Pancreas (tissue), 10 donors: ENCODE measurements around the gene CCDC8. TPM values are rescaled to one million over a fixed set of nuclear protein-coding genes. Genes with fewer than 3 reads are reported as not detected.
A peak's percentile ranks its signal among the peaks of the same experiment; 100 is the strongest.

Experiments
- ATAC-seq, 4 donors: fragments of 200-7000 bp; cut with Tn5 transposase; one replicate each; pipeline versions ENCODE4 v1.8.0 to v1.9.1; 2020; ENCODE audit warnings: mild to moderate bottlenecking in 4 of 4, moderate library complexity in 4 of 4
- DNase-seq, 6 donors: peaks; one replicate each; pipeline ENCODE4 v3.0.0-alpha.2; 2020
- FAIRE-seq: peaks from 2 replicates; lab custom pipeline; 2012; peaks lifted over from hg19 to GRCh38; lab: Jason Lieb, UNC
- H3K27ac ChIP-seq, 4 donors: fragments of 200-600 bp; sonication (generic); 1 replicate in 3 of 4; 2 replicates in 1 of 4; pipeline versions ENCODE4 v1.5.0 to v1.8.0; 2020
- H3K27me3 ChIP-seq, 4 donors: fragments of 200-600 bp; one replicate each; pipeline ENCODE4 v1.8.0; 2021
- H3K36me3 ChIP-seq, 3 donors: fragments of 200-600 bp; sonication (generic) in 1 of 3; one replicate each; pipeline versions ENCODE4 v1.5.0 to v1.8.0; 2020 to 2021
- H3K4me1 ChIP-seq, 3 donors: fragments of 200-600 bp; one replicate each; pipeline ENCODE4 v1.8.0; 2021
- H3K4me3 ChIP-seq, 4 donors: fragments of 200-600 bp; sonication (generic) in 2 of 4; one replicate each; pipeline versions ENCODE4 v1.5.0 to v1.8.0; 2020 to 2021
- H3K9me3 ChIP-seq, 4 donors: fragments of 200-600 bp; one replicate each; pipeline ENCODE4 v1.8.0; 2021
- CTCF ChIP-seq, 4 donors: fragments of 200-600 bp; sonication (generic) in 3 of 4; IDR thresholded peaks; one replicate each; pipeline versions ENCODE4 v1.5.0 to v1.8.0; 2021; ENCODE audit warnings: antibody characterized with exemption in 4 of 4
- WGBS, 2 donors: extraction: QIAGEN DNeasy Blood & Tissue Kit; methylation state at CpG; one replicate each; pipeline ENCODE4 v1.1.7; 2013; 5-methylcytosine and 5-hydroxymethylcytosine counted together
- intact Hi-C, 3 donors: fragments of 100-400 bp; cut with DNase I; formaldehyde crosslinking; loops; one replicate each; pipeline versions ENCODE4 v1.11.1 to v1.14.2; 2022
- polyA plus RNA-seq, 2 donors: library from polyadenylated mRNA; stranded (reverse); fragments of 200-250 nt; gene quantifications; one replicate each; pipeline ENCODE4 v1.2.3, GENCODE V29; 2013
- total RNA-seq, 6 donors: library from RNA; stranded (reverse); fragmentation: NEBNext Ultra II Directional in 4 of 6; extraction: Animal tissue kit (Norgen Biotek cat#: 25700) in 4 of 6; gene quantifications; one replicate each; pipeline versions ENCODE4 v1.2.1 to v1.2.4, GENCODE V29; 2021 to 2023
- donor health status: healthy with polysubstance abuse.
- donor health status: DM: no; HTN: no; CAD: no; lungs with moderate emphysema.
- donor health status: DM: no; HTN: no; CAD: no.
- donor health status: control.
- donor health status: control.
- donor health status: Bipolar disorder and iron deficiency.
- donor health status: DM: yes; HTN: yes; CAD: no.
- donor health status: DM: no; HTN: no; CAD: no.
- donor health status: DM: no; HTN: no; CAD: no.
- donor health status: DM: yes; HTN: yes; CAD: no.

CCDC8 gene
- 10 to 100 TPM in 5 of 6 donors, 1 to 10 TPM in 1; 9.9 to 22.0 (median 12.6) TPM for total RNA-seq
- polyA plus RNA-seq: 10 to 100 TPM in 1 of 2 donors, 1 to 10 TPM in 1; 8.2 to 11.3 TPM

- Histone ChIP-seq H3K9me3 (no peaks in the 10 kb centered on the region), H3K27me3 (no peaks in the 10 kb centered on the region), H3K4me3 (peak within 1 kb of the TSS; percentile 52 to 69 (median 62)), H3K4me1 (peaks cover 3 to 21% (median 10%) of the 10 kb centered on the region in 3 donors), H3K36me3 (no peaks in the 10 kb centered on the region), H3K27ac (peak within 1 kb of the TSS; percentile 64 to 92 (median 80))
- no peak for FAIRE-seq
- peak; percentile 92 to 97 (median 94) for DNase-seq
- ATAC-seq: peak; percentile 86 to 90 (median 88)
- WGBS, 2 donors: 5 to 7% methylated on average over 44 to 46 of the region's 46 CpGs
- intact Hi-C loops: no loop called here
- TF ChIP-seq CTCF (IDR thresholded peaks at IDR 0.05): no peak
Measured at GRCh38 chr19:46413262-46414031, at the start of gene CCDC8. CCDC8 (minus strand) TSS chr19:46413564; CDS start chr19:46412810, 754 bp downstream.

- Histone ChIP-seq H3K27ac (no peak overlapping the region), H3K4me1 (no peaks in the 10 kb centered on the region), H3K4me3 (no peak overlapping the region), H3K36me3 (no peaks in the 10 kb centered on the region), H3K9me3 (no peaks in the 10 kb centered on the region), H3K27me3 (no peaks in the 10 kb centered on the region)
- no peak for TF ChIP-seq CTCF (IDR thresholded peaks at IDR 0.05)
- DNase-seq (no peak), ATAC-seq (no peak), FAIRE-seq (no peak)
- intact Hi-C loops: no loop called here
- 81 to 92% methylated on average over 2 of the region's 2 CpGs for WGBS, 2 donors
Measured at GRCh38 chr19:46461537-46461936, 48.2 kb upstream of the CCDC8 start.

GRCh38 chr19:46460981-46461380, 47.6 kb upstream of the CCDC8 start:
- ATAC-seq (no peak), DNase-seq (no peak), FAIRE-seq (no peak)
- Histone ChIP-seq H3K27me3 (no peaks in the 10 kb centered on the region), H3K9me3 (no peaks in the 10 kb centered on the region), H3K36me3 (no peaks in the 10 kb centered on the region), H3K4me1 (no peaks in the 10 kb centered on the region), H3K4me3 (no peak overlapping the region), H3K27ac (no peak overlapping the region)
- intact Hi-C loops: no loop called here
- no peak for TF ChIP-seq CTCF (IDR thresholded peaks at IDR 0.05)
- 80 to 92% methylated on average over 1 of the region's 1 CpG for WGBS, 2 donors

GRCh38 chr19:46460055-46460454, 46.7 kb upstream of the CCDC8 start:
- no peak for TF ChIP-seq CTCF (IDR thresholded peaks at IDR 0.05)
- FAIRE-seq (no peak), ATAC-seq (no peak), DNase-seq (no peak)
- Histone ChIP-seq H3K4me1 (no peaks in the 10 kb centered on the region), H3K9me3 (no peaks in the 10 kb centered on the region), H3K36me3 (no peaks in the 10 kb centered on the region), H3K27me3 (no peaks in the 10 kb centered on the region), H3K4me3 (no peak overlapping the region), H3K27ac (no peak overlapping the region)
- intact Hi-C loops: no loop called here
- 60 to 67% methylated on average over 2 of the region's 2 CpGs for WGBS, 2 donors

GRCh38 chr19:46456930-46457329, 43.6 kb upstream of the CCDC8 start:
- ATAC-seq (no peak), DNase-seq (no peak), FAIRE-seq (no peak)
- TF ChIP-seq CTCF (IDR thresholded peaks at IDR 0.05): no peak
- intact Hi-C loops: no loop called here
- no peaks in the 10 kb centered on the region for H3K27me3 ChIP-seq
- H3K9me3 ChIP-seq: no peaks in the 10 kb centered on the region
- no peak overlapping the region for H3K27ac ChIP-seq
- WGBS, 2 donors: 92 to 94% methylated on average over 5 of the region's 5 CpGs
- no peaks in the 10 kb centered on the region for H3K4me1 ChIP-seq
- H3K36me3 ChIP-seq: no peaks in the 10 kb centered on the region
- no peak overlapping the region for H3K4me3 ChIP-seq
